Measurements from ENCODE around the gene RNF217. TPM values are rescaled to one million over a fixed set of nuclear protein-coding genes. Genes with fewer than 3 reads are reported as not detected.
A peak's percentile ranks its signal among the peaks of the same experiment; 100 is the strongest.
"Not testable (repeated sequence)": the region's sequence is repeated elsewhere in the genome, so short reads cannot be mapped to it uniquely, and the experiment has no call there.

RNF217 gene
- total RNA-seq: 10 to 100 TPM; 26.2 to 32.2 (median 28.8) TPM

GRCh38 chr6:124961777-124962638, at the start of gene RNF217:
Gene RNF217, plus strand, starts transcription at chr6:124962437. Its CDS starts 108 bp downstream, at chr6:124962545.
- H3K9me3 ChIP-seq: no peaks in the 10 kb centered on the region
- H3K4me3 ChIP-seq: peak within 1 kb of the TSS; percentile 93 to 94
- ATAC-seq: peak; percentile 68
- H3K27me3 ChIP-seq: no peaks in the 10 kb centered on the region
- no peaks in the 10 kb centered on the region for H3K36me3 ChIP-seq
- H3K27ac ChIP-seq: peak within 1 kb of the TSS; percentile 93 to 97 (median 97)
- peaks cover 0 to 43% (median 18%) of the 10 kb centered on the region in 3 donors for H3K4me1 ChIP-seq
- WGBS, 2 donors (ENCODE audit: low coverage in 1 of 2): 0% methylated on average over 6 to 7 of the region's 101 CpGs
- TF ChIP-seq CTCF (IDR thresholded peaks at IDR 0.05) (peak in 3 of 4 experiments; percentile 31 to 40 (median 34)), EP300 (IDR thresholded peaks at IDR 0.05) (no peak), POLR2A (IDR thresholded peaks at IDR 0.05) (peak; percentile 52 to 54), POLR2AphosphoS5 (IDR thresholded peaks at IDR 0.05) (peak; percentile 63)

GRCh38 chr6:124913056-124913455, 49.2 kb upstream of the RNF217 start:
- no peaks in the 10 kb centered on the region for H3K4me1 ChIP-seq
- no peak overlapping the region for H3K27ac ChIP-seq
- H3K36me3 ChIP-seq: no peaks in the 10 kb centered on the region
- no peak for ATAC-seq
- H3K27me3 ChIP-seq: no peaks in the 10 kb centered on the region
- H3K9me3 ChIP-seq: no peaks in the 10 kb centered on the region
- no peak overlapping the region for H3K4me3 ChIP-seq
- no peak for TF ChIP-seq EP300 (IDR thresholded peaks at IDR 0.05)
- no peak for TF ChIP-seq POLR2A (IDR thresholded peaks at IDR 0.05)
- no peak for TF ChIP-seq CTCF (IDR thresholded peaks at IDR 0.05)
- TF ChIP-seq POLR2AphosphoS5 (IDR thresholded peaks at IDR 0.05): no peak
- 89 to 92% methylated on average over 1 of the region's 1 CpG for WGBS, 2 donors (ENCODE audit: low coverage in 1 of 2)

- ATAC-seq: no peak
- Histone ChIP-seq H3K27me3 (no peaks in the 10 kb centered on the region), H3K36me3 (no peaks in the 10 kb centered on the region), H3K9me3 (no peaks in the 10 kb centered on the region), H3K4me1 (no peaks in the 10 kb centered on the region), H3K4me3 (no peak overlapping the region), H3K27ac (no peak overlapping the region)
- 82 to 100% methylated on average over 1 of the region's 1 CpG for WGBS, 2 donors (ENCODE audit: low coverage in 1 of 2)
- no peak for TF ChIP-seq EP300 (IDR thresholded peaks at IDR 0.05)
- no peak for TF ChIP-seq CTCF (IDR thresholded peaks at IDR 0.05)
- no peak for TF ChIP-seq POLR2A (IDR thresholded peaks at IDR 0.05)
- TF ChIP-seq POLR2AphosphoS5 (IDR thresholded peaks at IDR 0.05): no peak
Measured at GRCh38 chr6:124917769-124918168, 44.5 kb upstream of the RNF217 start.

GRCh38 chr6:124919703-124920102, 42.5 kb upstream of the RNF217 start:
- H3K27me3 ChIP-seq: not testable (repeated sequence)
- WGBS, 2 donors (ENCODE audit: low coverage in 1 of 2): 90% methylated on average over 2 of the region's 2 CpGs; no CpG with 5 or more reads in 1 of the 2 donors

GRCh38 chr6:124924333-124924759, 37.9 kb upstream of the RNF217 start:
- ATAC-seq: no peak
- no peaks in the 10 kb centered on the region for H3K36me3 ChIP-seq
- H3K9me3 ChIP-seq: no peaks in the 10 kb centered on the region
- peaks cover 0 to 8% (median 0%) of the 10 kb centered on the region in 3 donors for H3K4me1 ChIP-seq
- no peak overlapping the region for H3K4me3 ChIP-seq
- no peaks in the 10 kb centered on the region for H3K27me3 ChIP-seq
- 21 to 27% methylated on average over 3 of the region's 3 CpGs for WGBS, 2 donors (ENCODE audit: low coverage in 1 of 2)
- TF ChIP-seq POLR2A (IDR thresholded peaks at IDR 0.05): no peak
- TF ChIP-seq POLR2AphosphoS5 (IDR thresholded peaks at IDR 0.05): no peak
- TF ChIP-seq EP300 (IDR thresholded peaks at IDR 0.05): no peak
- TF ChIP-seq CTCF (IDR thresholded peaks at IDR 0.05): no peak
- H3K27ac ChIP-seq: no peak overlapping the region

More at GRCh38 chr6:124919703-124920102, 42.5 kb upstream of the RNF217 start:
- not testable (repeated sequence) for H3K36me3 ChIP-seq, H3K9me3 ChIP-seq, H3K27ac ChIP-seq, H3K4me3 ChIP-seq, ATAC-seq, H3K4me1 ChIP-seq
